Measurements from ENCODE around the gene RGL3. TPM values are rescaled to one million over a fixed set of nuclear protein-coding genes. Genes with fewer than 3 reads are reported as not detected.
"Not testable (repeated sequence)": the region's sequence is repeated elsewhere in the genome, so short reads cannot be mapped to it uniquely, and the experiment has no call there.

The RGL3 gene
- total RNA-seq (2021; ENCODE audit: unreplicated experiment) (22.6 TPM), Bru-seq, nascent RNA (percentile 45 among the genes with signal in this experiment), BruChase-seq, experiment 1, labeled RNA remaining after a 2-hour chase (percentile 51 among the genes with signal in this experiment), BruChase-seq, experiment 2, labeled RNA remaining after a 6-hour chase (percentile 52 among the genes with signal in this experiment)
- polyA plus RNA-seq (2012; ENCODE audit: insufficient read length): 25.9 TPM
- long read RNA-seq, partial matches to known transcripts: 4 of 11 reads
- long read RNA-seq, other reads (novel, unspliced or antisense): 7 of 11 reads

DNA sequence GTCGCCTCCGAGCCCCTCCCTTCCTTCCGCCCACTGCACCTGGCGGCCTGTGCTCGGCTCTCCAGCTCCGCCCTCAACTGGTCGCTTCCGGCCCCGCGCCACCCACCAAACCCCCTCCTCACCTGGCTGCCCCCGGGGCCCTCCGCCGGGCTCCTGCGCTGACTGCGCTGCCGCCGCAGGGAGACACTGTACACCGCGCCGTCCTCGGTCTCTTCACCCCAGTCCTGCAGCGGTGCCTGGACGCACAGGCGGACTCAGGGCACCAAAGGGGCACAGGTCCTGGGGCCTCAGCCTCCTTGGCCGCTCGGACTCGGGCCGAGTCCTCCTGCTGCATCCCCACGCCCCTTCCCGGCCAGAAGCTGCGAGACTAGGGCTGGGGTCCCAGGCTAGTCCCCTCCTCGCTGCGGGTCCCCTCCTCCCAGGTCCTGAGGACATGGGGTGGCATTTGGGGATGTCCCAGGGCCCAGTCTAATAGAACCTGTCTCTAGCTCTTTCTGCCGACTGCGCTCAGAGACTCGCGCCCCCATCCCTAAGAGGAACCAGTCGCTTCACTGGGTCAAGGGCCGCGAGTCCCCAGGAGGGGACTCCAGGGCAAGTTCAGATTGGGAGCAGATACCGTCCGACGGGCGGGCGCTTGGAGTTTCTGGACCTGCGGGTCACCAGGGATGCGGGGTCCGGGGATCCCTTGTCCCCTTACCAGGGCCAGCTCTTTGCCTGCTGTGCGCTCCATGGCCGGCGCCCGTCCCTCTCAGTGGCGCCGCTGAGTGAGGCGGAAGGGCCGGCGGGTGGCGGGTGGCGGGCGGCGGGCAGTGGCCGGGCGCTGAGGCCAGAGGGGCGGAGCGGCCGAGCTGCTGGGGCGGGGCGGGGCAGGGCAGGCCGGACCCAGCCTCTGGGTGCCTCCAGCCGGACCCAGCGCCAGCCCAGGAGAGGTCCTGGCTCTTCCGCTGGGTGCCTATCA, at the start of gene RGL3:
Gene RGL3, minus strand, starts transcription at position 766 of the 958 bp plus-strand sequence. Its CDS starts 36 bp downstream, at position 730.
- BruUV-seq (replicated peaks): no TSS peak
- H3K4me3 ChIP-seq (ENCODE audit: low read depth in 2 of 2, low read length in 2 of 2): peak within 1 kb of the TSS; percentile 66 to 81
- POLR2A ChIA-PET: no interaction called here
- DNase-seq (ENCODE audit: low read depth, low spot score) (no peak), ATAC-seq (peak; percentile 89)
- H3K27ac ChIP-seq (ENCODE audit: low read length): peak within 1 kb of the TSS; percentile 75
- H3K27me3 ChIP-seq (ENCODE audit: control insufficient read depth, insufficient read depth, low read length): no peaks in the 10 kb centered on the region
- in situ Hi-C loops (cut with HindIII; ENCODE audit: low pct_unique_long_range_greater_than_20kb, low sequenced_read_pairs) (no loop called here), intact Hi-C loops (cut with micrococcal nuclease; ENCODE audit: unreplicated experiment) (no loop called here)
- H3K36me3 ChIP-seq (ENCODE audit: control insufficient read depth, insufficient read depth, low read length): peaks cover 5% of the 10 kb centered on the region; the same call in 1 of the 2 replicates
- no peaks in the 10 kb centered on the region for H3K9me3 ChIP-seq (ENCODE audit: control insufficient read depth, insufficient read depth, low read depth, low read length)
- H3K4me1 ChIP-seq (ENCODE audit: control insufficient read depth, insufficient read depth, low read length): no peaks in the 10 kb centered on the region
- TF ChIP-seq POLR2AphosphoS5 (IDR thresholded peaks at IDR 0.05; ENCODE audit: low read depth, low read length): no peak
- no peak for TF ChIP-seq TCF7L2 (IDR thresholded peaks at IDR 0.05; ENCODE audit: low read depth, low read length)
- TF ChIP-seq SIN3A (IDR thresholded peaks at IDR 0.05; ENCODE audit: borderline replicate concordance, insufficient read depth, low read depth, low read length): no peak
- TF ChIP-seq, protein P1, sequence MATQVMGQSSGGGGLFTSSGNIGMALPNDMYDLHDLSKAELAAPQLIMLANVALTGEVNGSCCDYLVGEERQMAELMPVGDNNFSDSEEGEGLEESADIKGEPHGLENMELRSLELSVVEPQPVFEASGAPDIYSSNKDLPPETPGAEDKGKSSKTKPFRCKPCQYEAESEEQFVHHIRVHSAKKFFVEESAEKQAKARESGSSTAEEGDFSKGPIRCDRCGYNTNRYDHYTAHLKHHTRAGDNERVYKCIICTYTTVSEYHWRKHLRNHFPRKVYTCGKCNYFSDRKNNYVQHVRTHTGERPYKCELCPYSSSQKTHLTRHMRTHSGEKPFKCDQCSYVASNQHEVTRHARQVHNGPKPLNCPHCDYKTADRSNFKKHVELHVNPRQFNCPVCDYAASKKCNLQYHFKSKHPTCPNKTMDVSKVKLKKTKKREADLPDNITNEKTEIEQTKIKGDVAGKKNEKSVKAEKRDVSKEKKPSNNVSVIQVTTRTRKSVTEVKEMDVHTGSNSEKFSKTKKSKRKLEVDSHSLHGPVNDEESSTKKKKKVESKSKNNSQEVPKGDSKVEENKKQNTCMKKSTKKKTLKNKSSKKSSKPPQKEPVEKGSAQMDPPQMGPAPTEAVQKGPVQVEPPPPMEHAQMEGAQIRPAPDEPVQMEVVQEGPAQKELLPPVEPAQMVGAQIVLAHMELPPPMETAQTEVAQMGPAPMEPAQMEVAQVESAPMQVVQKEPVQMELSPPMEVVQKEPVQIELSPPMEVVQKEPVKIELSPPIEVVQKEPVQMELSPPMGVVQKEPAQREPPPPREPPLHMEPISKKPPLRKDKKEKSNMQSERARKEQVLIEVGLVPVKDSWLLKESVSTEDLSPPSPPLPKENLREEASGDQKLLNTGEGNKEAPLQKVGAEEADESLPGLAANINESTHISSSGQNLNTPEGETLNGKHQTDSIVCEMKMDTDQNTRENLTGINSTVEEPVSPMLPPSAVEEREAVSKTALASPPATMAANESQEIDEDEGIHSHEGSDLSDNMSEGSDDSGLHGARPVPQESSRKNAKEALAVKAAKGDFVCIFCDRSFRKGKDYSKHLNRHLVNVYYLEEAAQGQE (IDR thresholded peaks at IDR 0.05; ENCODE audit: insufficient read depth in 1 of 2, low read depth in 2 of 2, low read length in 1 of 2): no peak
- TF ChIP-seq CTCF (IDR thresholded peaks at IDR 0.05): no peak
- CTCF ChIA-PET: interaction anchor here (0.6 to 1.3 kb wide), 2 partner anchors 26 to 36 kb away, joined by 3 to 8 read pairs; no protein-coding TSS in a partner anchor

DNA sequence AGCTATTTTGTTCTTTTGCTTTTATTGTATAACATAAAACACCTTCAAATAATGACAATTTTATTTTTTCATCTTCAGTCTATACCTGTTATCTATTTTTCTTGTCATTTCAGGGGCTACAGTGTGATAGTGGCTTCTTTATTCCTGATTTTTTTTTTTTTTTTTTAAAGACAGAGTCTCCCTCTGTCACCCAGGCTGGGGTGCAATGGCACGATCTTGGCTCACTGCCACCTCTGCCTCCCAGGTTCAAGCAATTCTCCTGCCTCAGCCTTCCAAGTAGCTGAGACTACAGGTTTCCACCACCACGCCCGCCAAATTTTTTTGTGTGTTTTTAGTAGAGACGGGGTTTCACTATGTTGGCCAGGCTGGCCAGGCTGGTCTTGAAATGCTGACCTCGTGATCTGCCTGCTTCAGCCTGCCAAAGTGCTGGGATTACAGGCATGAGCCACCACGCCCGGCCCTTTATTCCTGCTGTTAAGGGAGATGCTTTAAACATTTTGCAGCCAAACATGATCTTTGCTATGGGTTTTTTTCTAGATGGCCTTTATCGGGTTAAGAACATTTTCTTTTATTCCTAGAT, 49.2 kb upstream of the RGL3 start:
- intact Hi-C loops (cut with micrococcal nuclease; ENCODE audit: unreplicated experiment); CTCF ChIA-PET; H3K36me3 ChIP-seq (ENCODE audit: control insufficient read depth, insufficient read depth, low read length); H3K4me3 ChIP-seq (ENCODE audit: low read depth in 2 of 2, low read length in 2 of 2); BruUV-seq (replicated peaks); H3K27ac ChIP-seq (ENCODE audit: low read length); in situ Hi-C loops (cut with HindIII; ENCODE audit: low pct_unique_long_range_greater_than_20kb, low sequenced_read_pairs); H3K27me3 ChIP-seq (ENCODE audit: control insufficient read depth, insufficient read depth, low read length); ATAC-seq; H3K4me1 ChIP-seq (ENCODE audit: control insufficient read depth, insufficient read depth, low read length); H3K9me3 ChIP-seq (ENCODE audit: control insufficient read depth, insufficient read depth, low read depth, low read length); DNase-seq (ENCODE audit: low read depth, low spot score): not testable (repeated sequence)
- POLR2A ChIA-PET: interaction anchor here (0.7 kb wide), 1 partner anchor 20 kb away, joined by 4 read pairs; no protein-coding TSS in a partner anchor
